GM23338 (cell line): ENCODE results near the gene COQ6. TPM values are rescaled to one million over a fixed set of nuclear protein-coding genes. Genes with fewer than 3 reads are reported as not detected.

Source experiments
- ATAC-seq: fragments of 200-7000 bp; cut with Tn5 transposase; 3 replicates; pipeline ENCODE4 v1.9.1; 2020
- DNase-seq: peaks from one replicate; pipeline ENCODE4 v3.0.0-alpha.2; 2015; ENCODE audit warnings: low spot score
- H2AFZ ChIP-seq: fragments of 200-600 bp; sonication (generic); 2 replicates; pipeline ENCODE4 v1.8.0; 2016; ENCODE audit warnings: antibody characterized with exemption, mild to moderate bottlenecking, moderate library complexity
- H3F3A ChIP-seq: fragments of 200-600 bp; sonication (generic); replicated peaks from 2 replicates; pipeline ENCODE4 v1.8.0; 2017; ENCODE audit warnings: antibody characterized with exemption, mixed run types, low read depth
- H3K27ac ChIP-seq: fragments of 200-600 bp; sonication (generic); 2 replicates; pipeline ENCODE4 v1.6.1; 2016; ENCODE audit warnings: low read depth
- H3K27me3 ChIP-seq: fragments of 200-600 bp; sonication (generic); 2 replicates; pipeline ENCODE4 v1.8.0; 2016; ENCODE audit warnings: mild to moderate bottlenecking, mixed run types, moderate library complexity; ENCODE audit not compliant: insufficient read depth
- H3K36me3 ChIP-seq: fragments of 200-600 bp; sonication (generic); 2 replicates; pipeline ENCODE4 v1.8.0; 2016; ENCODE audit warnings: mild to moderate bottlenecking; ENCODE audit not compliant: insufficient read depth
- H3K4me1 ChIP-seq: fragments of 200-600 bp; sonication (generic); 2 replicates; pipeline ENCODE4 v1.8.0; 2016; ENCODE audit warnings: mild to moderate bottlenecking, moderate library complexity; ENCODE audit not compliant: insufficient read depth
- H3K4me2 ChIP-seq: fragments of 200-600 bp; sonication (generic); 2 replicates; pipeline ENCODE4 v1.7.1; 2017; ENCODE audit warnings: mixed run types
- H3K4me3 ChIP-seq: fragments of 200-600 bp; sonication (generic); 2 replicates; pipeline ENCODE4 v1.6.1; 2016; ENCODE audit warnings: mixed run types
- H3K79me2 ChIP-seq: fragments of 200-600 bp; sonication (generic); replicated peaks from 2 replicates; pipeline ENCODE4 v1.8.0; 2017; ENCODE audit warnings: mild to moderate bottlenecking; ENCODE audit not compliant: insufficient read depth
- H3K9me2 ChIP-seq: fragments of 200-600 bp; sonication (generic); 2 replicates; pipeline ENCODE4 v1.8.0; 2017; ENCODE audit not compliant: insufficient read depth
- H4K20me1 ChIP-seq: fragments of 200-600 bp; sonication (generic); replicated peaks from 2 replicates; pipeline ENCODE4 v1.8.0; 2017; ENCODE audit warnings: mild to moderate bottlenecking; ENCODE audit not compliant: insufficient read depth
- H3K27ac Mint-ChIP-seq: 2 replicates; pipeline ENCODE4 v1.8.0; 2020; ENCODE audit warnings: inconsistent platforms, mild to moderate bottlenecking, moderate library complexity, mixed read lengths
- H3K27me3 Mint-ChIP-seq: 3 replicates; pipeline ENCODE4 v1.8.0; 2022; ENCODE audit warnings: low read depth, mild to moderate bottlenecking, moderate library complexity, mixed read lengths, inconsistent platforms; ENCODE audit not compliant: insufficient read depth, poor library complexity
- H3K36me3 Mint-ChIP-seq: 3 replicates; pipeline ENCODE4 v1.8.0; 2021; ENCODE audit warnings: low read depth, mild to moderate bottlenecking, inconsistent platforms, moderate library complexity, mixed read lengths
- H3K4me1 Mint-ChIP-seq: 3 replicates; pipeline ENCODE4 v1.8.0; 2020; ENCODE audit warnings: mild to moderate bottlenecking, inconsistent platforms, mixed read lengths
- H3K4me3 Mint-ChIP-seq: 3 replicates; pipeline ENCODE4 v1.8.0; 2021; ENCODE audit warnings: moderate library complexity, mild to moderate bottlenecking, inconsistent platforms, mixed read lengths
- H3K9me3 Mint-ChIP-seq: 3 replicates; pipeline ENCODE4 v1.8.0; 2020; ENCODE audit warnings: moderate library complexity, mild to moderate bottlenecking, inconsistent platforms, mixed read lengths
- EZH2 ChIP-seq: fragments of 200-600 bp; sonication (generic); IDR thresholded peaks from one replicate; pipeline ENCODE4 v1.8.0; 2017; ENCODE audit warnings: antibody characterized with exemption, mild to moderate bottlenecking, low read depth; ENCODE audit not compliant: unreplicated experiment
- NANOG ChIP-seq: IDR thresholded peaks from 2 replicates; pipeline ENCODE4 v1.6.1; 2016; ENCODE audit warnings: antibody characterized with exemption, borderline replicate concordance
- ZNF331 ChIP-seq: fragments of 250-450 bp; sonication (Bioruptor Pico); IDR thresholded peaks from 2 replicates; pipeline ENCODE4 v1.5.0; 2020; ENCODE audit warnings: low read depth, mild to moderate bottlenecking, moderate library complexity
- polyA plus RNA-seq: library from polyadenylated mRNA; unstranded; fragments of >200 nt; fragmentation: Nextera tagmentation; extraction: Ambion mirVana; gene quantifications from 2 replicates; pipeline ENCODE4 v1.2.1, GENCODE V29; 2016
- total RNA-seq: library from RNA; depleted of rRNA; stranded (reverse); fragments of >200 nt; shearing (Covaris generic); gene quantifications from 2 replicates; pipeline ENCODE4 v1.2.3, GENCODE V29; 2014
- TF ChIP-seq, protein P1 (sequence below): IDR thresholded peaks from one replicate; pipeline ENCODE4 v1.6.1; 2018; ENCODE audit warnings: antibody characterized with exemption; ENCODE audit not compliant: unreplicated experiment
- TF ChIP-seq, protein P2 (sequence below): IDR thresholded peaks from 2 replicates; pipeline ENCODE4 v1.6.1; 2016; ENCODE audit warnings: antibody characterized with exemption
- TF ChIP-seq, protein P3 (sequence below), 2 experiments: fragments of 200-600 bp in 1 of 2; sonication (generic) in 1 of 2; conservative IDR thresholded peaks; 2 replicates each; pipeline versions ENCODE4 v1.5.1 to v1.6.1; 2016 to 2017; ENCODE audit warnings: antibody characterized with exemption in 2 of 2, low read depth in 2 of 2, mild to moderate bottlenecking in 2 of 2, moderate library complexity in 1 of 2

The COQ6 gene
- total and polyA plus RNA-seq, 2 experiments from 2014 or later = 6.8 to 13.8 TPM

DNA sequence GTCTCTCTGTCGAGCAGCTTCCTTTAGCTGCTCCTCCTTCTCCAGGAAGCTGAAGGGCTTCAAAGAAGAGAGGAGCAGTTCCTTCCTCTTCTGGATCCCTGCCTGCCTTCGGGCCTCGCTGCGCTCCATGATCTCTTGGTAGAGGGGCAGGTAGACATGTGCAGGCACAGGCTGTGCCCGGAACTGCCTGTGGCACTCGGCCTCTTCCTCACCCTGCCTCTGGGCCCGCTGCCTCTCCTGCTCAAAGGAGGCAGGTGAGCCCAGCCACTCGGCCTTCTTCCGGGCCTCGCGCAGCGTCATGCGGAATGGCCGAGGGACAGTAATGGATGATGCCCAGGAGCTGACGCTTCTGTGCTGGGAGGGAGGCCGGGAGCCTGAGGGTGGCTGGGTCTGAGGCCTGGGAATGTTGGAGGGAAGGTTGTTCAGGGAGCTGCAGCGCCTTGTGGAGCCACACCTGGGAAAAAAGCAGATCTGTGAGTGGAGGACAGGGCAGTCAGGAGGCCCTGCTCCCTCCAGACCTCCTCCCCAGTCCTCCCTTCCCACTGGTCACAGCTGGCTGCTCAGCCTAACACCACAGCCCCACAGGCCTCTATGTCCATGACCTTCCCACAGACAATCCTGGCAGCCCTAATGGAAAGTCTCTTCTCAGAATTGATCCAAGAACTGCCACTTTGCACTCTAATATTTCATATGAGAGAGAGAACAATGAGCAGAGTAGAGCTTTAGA, 5.5 kb upstream of the COQ6 start (continued):
- TF ChIP-seq, protein P1, sequence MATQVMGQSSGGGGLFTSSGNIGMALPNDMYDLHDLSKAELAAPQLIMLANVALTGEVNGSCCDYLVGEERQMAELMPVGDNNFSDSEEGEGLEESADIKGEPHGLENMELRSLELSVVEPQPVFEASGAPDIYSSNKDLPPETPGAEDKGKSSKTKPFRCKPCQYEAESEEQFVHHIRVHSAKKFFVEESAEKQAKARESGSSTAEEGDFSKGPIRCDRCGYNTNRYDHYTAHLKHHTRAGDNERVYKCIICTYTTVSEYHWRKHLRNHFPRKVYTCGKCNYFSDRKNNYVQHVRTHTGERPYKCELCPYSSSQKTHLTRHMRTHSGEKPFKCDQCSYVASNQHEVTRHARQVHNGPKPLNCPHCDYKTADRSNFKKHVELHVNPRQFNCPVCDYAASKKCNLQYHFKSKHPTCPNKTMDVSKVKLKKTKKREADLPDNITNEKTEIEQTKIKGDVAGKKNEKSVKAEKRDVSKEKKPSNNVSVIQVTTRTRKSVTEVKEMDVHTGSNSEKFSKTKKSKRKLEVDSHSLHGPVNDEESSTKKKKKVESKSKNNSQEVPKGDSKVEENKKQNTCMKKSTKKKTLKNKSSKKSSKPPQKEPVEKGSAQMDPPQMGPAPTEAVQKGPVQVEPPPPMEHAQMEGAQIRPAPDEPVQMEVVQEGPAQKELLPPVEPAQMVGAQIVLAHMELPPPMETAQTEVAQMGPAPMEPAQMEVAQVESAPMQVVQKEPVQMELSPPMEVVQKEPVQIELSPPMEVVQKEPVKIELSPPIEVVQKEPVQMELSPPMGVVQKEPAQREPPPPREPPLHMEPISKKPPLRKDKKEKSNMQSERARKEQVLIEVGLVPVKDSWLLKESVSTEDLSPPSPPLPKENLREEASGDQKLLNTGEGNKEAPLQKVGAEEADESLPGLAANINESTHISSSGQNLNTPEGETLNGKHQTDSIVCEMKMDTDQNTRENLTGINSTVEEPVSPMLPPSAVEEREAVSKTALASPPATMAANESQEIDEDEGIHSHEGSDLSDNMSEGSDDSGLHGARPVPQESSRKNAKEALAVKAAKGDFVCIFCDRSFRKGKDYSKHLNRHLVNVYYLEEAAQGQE = no peak
- TF ChIP-seq, protein P2, sequence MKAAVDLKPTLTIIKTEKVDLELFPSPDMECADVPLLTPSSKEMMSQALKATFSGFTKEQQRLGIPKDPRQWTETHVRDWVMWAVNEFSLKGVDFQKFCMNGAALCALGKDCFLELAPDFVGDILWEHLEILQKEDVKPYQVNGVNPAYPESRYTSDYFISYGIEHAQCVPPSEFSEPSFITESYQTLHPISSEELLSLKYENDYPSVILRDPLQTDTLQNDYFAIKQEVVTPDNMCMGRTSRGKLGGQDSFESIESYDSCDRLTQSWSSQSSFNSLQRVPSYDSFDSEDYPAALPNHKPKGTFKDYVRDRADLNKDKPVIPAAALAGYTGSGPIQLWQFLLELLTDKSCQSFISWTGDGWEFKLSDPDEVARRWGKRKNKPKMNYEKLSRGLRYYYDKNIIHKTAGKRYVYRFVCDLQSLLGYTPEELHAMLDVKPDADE = no peak
- TF ChIP-seq, protein P3, sequence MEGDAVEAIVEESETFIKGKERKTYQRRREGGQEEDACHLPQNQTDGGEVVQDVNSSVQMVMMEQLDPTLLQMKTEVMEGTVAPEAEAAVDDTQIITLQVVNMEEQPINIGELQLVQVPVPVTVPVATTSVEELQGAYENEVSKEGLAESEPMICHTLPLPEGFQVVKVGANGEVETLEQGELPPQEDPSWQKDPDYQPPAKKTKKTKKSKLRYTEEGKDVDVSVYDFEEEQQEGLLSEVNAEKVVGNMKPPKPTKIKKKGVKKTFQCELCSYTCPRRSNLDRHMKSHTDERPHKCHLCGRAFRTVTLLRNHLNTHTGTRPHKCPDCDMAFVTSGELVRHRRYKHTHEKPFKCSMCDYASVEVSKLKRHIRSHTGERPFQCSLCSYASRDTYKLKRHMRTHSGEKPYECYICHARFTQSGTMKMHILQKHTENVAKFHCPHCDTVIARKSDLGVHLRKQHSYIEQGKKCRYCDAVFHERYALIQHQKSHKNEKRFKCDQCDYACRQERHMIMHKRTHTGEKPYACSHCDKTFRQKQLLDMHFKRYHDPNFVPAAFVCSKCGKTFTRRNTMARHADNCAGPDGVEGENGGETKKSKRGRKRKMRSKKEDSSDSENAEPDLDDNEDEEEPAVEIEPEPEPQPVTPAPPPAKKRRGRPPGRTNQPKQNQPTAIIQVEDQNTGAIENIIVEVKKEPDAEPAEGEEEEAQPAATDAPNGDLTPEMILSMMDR (conservative IDR thresholded peaks at IDR 0.05; ENCODE audit: low read depth in 2 of 2) = no peak
- no peak for TF ChIP-seq ZNF331 (CRISPR knock-in tag)

DNA sequence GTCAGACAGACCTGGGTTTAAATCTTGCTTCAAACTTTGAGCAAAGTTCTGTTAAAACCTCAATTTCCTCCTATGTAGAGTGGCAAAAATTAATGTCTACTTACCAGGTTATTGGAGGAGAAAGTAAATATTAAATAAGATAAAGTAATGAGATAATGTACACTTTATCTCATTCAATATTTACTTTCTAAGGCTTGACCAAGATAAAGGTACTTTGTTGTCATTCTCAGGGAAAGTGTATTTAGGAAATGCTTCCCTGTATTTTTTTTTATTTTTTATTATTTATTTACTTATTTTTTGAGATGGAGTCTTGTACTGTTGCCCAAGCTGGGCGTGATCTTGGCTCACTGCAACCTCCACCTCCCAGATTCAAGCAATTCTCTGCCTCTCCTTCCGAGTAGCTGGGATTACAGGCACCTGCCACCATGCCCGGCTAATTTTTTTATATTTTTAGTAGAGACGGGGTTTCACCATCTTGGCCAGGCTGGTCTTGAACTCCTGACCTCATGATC, 4.9 kb upstream of the COQ6 start:
- Mint-ChIP-seq H3K4me1 (no peaks in the 10 kb centered on the region), H3K9me3 (no peaks in the 10 kb centered on the region), H3K27me3 (peaks cover 4% of the 10 kb centered on the region), H3K27ac (no peak overlapping the region), H3K36me3 (no peaks in the 10 kb centered on the region), H3K4me3 (no peak overlapping the region)
- Histone ChIP-seq H3K9me2 (no peaks in the 10 kb centered on the region), H3F3A (no peaks in the 10 kb centered on the region), H3K27ac (no peak overlapping the region), H3K4me3 (no peak overlapping the region), H3K4me1 (no peaks in the 10 kb centered on the region), H3K79me2 (no peaks in the 10 kb centered on the region), H3K27me3 (no peaks in the 10 kb centered on the region), H4K20me1 (0 out of 2 replicates have a peak, but pooled peaks cover 3% of the 10 kb centered on the region), H3K36me3 (no peaks in the 10 kb centered on the region), H2AFZ (no peak overlapping the region), H3K4me2 (no peak overlapping the region)
- ATAC-seq (no peak), DNase-seq (no peak)
- TF ChIP-seq, protein P3 (conservative IDR thresholded peaks at IDR 0.05; ENCODE audit: low read depth in 2 of 2) = no peak
- TF ChIP-seq, protein P2 = no peak
- TF ChIP-seq NANOG (no peak), EZH2 (no peak)
